Retina (tissue), 1 donor: Measurements from ENCODE around the gene PDE3B.
"Not testable (repeated sequence)": the region's sequence is repeated elsewhere in the genome, so short reads cannot be mapped to it uniquely, and the experiment has no call there.

Experiments
- DNase-seq: peaks from one replicate; pipeline ENCODE4 v3.0.0-alpha.2; 2016

PDE3B gene

DNA sequence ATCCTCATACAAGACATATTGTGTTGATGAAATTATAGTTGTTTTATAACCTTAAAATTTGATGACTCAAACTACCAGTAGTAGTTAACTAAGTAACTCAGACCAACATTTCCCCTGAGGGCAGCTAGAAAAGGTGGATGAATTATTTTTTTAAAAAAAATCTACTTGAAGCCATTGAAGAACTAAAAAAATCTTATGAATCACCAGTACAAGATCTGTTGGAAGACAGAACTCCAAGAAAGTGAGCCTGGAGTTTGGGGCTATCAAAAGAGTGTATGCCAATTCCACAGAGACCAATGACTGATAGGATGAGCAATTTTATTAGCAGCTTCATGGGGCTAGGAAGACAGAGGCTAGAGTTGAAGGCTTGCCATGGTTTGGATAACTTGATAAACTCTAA lies 176.0 kb downstream of the PDE3B start:
- no peak for DNase-seq

DNA sequence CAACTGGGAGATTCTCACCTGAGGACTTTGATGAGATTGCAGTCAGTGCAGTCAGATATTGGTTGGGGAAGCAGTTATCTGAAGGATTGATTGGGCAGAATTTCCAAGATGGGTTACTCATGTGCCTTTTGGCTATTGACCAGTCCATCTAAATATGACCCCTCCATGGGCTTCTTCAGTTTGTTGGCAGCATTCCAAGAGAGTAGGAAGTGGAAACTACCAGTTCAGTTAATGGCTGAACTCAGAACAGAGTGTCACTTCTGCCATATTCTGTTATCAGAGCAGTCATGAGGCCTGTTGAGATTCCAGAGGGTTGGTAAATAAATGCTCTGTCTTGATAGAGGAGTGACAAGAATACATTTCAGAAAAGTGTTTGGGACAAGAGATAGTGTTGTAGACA lies 177.4 kb downstream of the PDE3B start:
- DNase-seq: no peak

DNA sequence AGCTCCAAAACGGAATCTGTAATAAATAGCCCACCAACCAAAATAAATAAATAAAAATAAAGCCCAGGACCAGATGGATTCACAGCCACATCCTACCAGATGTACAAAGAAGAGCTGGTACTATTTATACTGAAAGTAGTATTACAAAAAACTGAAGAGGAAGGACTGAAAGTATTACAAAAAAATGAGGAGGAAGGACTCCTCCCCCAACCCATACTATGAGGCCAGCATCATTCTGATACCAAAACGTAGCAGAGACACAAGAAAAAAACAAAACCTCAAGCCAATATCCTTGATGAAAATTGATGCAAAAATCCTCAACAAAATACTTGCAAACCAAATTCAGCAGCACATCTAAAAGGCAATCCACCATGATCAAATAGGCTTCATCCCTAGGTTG lies 183.0 kb downstream of the PDE3B start:
- DNase-seq: no peak

DNA sequence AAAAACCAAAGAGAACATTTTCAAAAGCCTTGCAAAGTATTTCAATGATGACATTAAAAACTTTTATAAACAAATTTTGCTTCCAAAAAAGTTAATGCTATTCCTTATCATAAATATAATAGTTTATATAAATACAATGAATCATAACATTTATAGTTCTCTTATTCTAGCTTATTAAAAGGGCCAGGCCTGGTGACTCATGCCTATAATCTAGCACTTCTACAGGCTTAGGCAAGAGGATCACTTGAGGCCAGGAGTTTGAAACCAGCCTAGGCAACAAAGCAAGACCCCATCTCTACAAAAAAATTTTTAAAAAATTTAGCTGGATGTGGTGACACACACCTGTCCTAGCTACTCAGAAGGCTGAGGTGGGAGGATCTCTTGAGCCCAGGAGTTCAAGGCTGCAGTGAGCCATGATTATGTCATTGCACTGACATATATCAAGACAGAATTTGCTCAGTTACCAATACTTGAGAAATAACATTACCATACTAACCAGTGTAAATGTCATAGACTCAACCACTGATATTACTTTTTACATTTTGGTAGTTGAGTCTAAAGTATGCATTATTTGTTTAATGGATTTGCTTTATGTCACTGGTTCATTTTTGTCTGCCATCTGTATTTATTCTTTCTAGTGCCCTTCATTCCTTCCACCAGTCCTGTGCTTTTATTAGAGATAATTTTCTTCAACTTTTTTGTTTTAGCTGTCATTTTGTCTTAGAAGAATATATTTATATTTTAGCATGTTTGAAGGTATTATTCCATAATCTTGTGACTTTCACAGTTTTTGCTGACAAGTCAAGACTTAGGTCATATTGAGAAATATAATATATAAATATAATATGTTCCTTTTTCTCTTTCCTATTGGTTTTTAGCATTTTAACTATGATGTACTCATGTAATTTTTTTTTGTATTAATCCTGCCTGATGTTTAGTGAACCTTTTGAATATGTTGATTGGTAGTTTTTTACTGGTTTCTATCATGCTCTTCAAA lies 192.2 kb downstream of the PDE3B start:
- DNase-seq: no peak

DNA sequence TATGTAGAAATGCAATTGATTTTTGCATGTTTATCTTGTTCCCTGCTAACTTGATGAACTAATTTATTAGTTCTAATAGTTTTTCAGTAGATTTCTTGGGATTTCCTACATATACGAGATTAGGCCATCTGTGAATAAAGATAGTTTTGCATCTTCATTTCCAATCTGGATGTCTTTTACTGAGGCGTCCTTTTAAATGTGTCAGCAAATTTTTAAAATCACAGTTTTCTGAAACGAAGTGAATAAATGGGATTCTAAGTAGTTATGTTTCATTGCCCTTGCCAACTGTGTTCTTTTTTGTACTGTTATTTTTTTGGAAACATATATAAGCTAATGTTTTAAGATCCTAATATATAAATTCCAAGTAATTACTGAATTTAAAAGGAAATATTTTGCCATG lies 198.4 kb downstream of the PDE3B start:
- DNase-seq: no peak

DNA sequence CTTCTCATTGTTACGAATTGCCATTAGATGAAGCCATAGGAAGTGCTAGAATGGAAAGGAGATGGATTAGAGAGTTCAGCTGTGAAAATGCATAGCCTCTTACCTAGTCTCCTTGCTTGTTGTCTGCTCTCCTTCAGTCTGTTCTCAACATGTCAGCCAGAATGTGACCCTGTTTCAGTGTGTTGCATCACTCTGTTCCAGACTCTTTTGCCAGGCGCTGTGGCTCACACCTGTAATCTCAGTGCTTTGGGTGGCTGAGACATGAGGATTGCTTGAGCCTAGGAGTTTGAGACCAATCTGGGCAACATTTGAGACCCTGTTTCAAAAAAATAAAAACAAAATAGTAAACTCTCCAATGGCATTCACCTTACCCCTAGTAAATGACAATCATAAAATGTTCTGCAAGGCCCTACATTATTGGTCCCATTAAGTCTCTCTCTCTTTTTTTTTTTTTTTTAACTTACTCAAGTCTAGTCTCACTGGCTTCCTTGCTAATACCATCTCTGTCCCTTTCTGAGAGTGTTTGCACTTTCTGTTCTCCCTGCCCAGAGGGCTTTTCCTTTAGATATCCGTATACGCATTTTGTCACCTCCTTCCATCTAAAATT lies 209.1 kb downstream of the PDE3B start:
- no peak for DNase-seq

DNA sequence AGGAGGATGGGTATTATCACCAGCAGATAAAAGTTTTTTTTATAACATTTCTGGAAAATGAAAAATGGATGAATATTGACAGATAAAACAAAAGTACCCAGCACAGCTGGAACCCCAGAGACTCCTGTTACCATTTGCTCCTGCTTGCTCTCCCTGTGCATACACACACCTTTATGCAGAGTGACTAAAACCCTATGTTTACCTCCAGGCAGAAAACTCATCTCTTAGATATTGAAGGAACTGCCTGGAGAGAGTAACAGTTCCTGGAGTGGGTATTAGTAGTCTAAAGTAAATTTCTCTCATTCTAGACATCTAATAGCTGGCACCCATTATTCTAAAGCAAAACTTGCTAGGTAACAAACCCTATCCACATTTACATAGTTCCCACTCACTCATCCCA lies 210.5 kb downstream of the PDE3B start:
- DNase-seq: no peak

DNA sequence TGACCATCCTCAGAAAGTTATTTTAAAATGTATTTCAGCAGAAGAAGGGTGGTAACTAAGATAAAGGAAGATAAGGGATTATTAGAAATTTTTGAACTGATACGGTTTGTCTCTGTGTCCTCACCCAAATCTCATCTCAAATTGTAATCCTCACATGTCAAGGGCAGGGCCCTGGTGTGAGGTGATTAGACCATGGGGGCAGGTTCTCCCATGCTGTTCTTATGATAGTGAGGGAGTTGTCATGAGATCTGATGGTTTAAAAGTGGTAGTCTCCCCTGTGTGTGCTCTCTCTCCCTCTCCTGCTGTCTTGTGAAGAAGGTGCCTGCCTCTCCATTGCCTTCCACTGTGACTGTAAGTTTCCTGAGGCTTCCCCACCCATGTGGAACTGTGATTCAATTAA lies 212.3 kb downstream of the PDE3B start:
- DNase-seq: no peak

DNA sequence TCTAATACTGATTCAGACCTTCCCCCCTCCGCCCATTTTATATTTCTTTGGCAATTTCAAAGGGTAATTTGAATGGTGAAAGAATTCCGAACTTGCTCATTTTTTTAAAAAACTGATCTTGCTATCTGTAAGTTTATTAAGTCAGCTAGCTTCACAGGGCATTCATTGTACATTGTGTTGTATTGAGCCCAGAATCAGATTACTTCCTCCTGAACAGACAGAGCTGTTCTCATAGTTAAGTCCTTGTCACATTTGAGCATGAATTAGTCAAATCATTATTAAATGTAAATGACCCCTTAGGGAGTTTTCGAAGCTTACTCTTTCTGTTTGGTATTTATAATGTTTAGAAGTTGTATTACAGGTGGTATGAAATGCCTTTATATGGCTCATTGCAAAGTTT lies 214.0 kb downstream of the PDE3B start:
- DNase-seq: peak; percentile 18

DNA sequence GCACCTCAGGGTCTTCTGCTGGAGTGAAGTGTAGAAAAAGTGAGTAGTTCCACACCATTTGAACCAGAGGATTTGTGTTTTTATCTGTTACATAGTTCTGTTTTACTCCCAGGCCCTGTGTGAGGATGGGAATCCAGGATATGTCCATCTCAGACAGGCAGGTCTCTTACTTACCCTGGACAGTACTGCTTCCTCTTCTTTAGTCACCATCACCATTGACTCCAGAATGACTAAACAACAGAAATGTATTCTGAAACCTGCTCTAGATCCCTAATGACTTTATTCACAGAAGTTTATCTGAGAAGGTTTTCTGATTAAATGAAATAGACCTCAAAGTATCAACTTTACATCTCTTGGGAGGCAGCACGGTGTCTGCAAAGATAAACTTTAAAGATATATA lies 214.8 kb downstream of the PDE3B start:
- no peak for DNase-seq

DNA sequence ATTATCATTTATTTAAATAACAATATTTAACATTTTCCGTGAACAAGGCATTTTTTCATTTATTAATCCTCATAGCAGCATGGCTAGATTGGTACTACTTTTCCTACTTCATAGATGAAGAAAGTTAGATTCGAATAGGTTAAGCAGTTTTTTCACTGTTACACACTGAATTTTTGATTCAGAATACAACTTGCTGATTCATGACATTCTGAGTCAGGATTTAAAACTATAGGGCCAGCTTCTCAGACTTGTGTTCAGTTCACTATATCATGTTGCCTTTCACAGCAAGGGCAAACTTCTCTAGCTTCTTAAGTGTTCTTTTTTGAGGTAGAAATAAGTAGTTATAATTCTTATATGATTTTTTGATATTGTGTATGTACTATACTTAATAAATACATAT lies 216.9 kb downstream of the PDE3B start:
- no peak for DNase-seq

DNA sequence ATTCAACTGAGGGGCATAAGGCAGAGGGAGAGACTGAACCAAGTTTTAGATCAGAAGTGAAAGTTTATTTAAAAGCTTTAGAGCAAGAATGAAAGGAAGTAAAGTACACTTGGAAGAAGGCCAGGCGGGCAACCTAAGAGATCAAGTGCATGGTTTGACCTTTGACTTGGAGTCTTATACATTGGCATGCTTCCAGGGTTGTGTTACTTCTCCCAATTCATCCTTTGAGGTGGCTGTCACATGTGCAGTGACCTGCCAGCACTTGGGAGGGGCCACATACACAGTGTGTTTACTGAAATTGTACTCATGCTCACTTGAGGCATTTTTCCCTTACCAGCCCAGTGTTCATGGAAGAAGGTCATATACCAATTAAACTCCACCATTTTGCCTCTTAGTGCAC lies 218.1 kb downstream of the PDE3B start:
- no peak for DNase-seq

DNA sequence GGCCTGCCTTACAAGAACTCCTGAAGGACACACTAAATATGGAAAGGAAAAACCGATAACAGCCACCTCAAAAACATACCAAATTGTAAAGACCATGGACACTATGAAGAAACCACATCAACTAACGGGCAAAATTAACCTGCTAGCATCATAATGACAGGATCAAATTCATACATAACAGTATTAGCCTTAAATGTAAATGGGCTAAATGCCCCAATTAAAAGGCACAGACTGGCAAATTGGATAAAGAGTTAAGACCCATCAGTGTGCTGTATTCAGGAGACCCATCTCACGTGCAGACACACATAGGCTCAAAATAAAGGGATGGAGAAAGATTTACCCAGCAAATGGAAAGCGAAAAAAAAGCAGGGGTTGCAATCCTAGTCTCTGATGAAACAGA lies 220.2 kb downstream of the PDE3B start:
- DNase-seq: not testable (repeated sequence)

DNA sequence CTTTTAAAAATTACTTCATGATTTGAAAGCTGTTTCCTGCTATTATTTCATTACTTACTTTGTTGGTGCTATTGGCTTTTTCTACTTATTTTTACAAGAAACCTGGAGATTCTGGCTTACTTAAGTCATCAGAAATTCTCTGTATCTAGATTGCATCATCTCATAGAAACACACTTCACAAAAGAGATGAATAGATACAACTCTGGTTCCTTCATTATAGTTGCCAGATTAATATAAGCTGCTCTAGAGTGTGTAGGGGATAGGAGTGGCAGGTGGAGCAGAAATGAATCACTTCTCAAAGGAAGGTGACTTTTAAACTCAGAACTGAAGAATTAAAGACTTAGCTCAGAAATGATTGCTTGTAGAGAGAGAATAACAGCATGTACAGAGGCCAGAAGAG lies 228.4 kb downstream of the PDE3B start:
- DNase-seq: no peak

DNA sequence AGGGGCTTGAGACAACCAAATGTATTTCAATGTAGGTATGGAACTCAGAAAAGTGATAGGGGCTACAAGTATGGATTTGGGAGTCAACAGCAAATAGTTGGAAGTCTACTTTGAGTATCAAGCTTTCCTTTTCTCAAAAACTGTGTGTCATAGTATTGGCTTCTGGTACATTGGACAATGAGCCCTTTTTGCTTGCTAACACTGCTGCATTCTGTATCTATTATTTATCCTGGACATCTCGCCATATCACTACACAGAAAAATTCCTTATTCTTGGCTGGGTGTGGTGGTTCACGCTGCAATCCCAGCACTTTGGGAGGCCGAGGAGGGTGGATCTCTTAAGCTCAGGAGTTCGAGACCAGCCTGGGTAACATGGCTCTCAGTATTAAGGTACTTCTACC lies 230.0 kb downstream of the PDE3B start:
- no peak for DNase-seq

DNA sequence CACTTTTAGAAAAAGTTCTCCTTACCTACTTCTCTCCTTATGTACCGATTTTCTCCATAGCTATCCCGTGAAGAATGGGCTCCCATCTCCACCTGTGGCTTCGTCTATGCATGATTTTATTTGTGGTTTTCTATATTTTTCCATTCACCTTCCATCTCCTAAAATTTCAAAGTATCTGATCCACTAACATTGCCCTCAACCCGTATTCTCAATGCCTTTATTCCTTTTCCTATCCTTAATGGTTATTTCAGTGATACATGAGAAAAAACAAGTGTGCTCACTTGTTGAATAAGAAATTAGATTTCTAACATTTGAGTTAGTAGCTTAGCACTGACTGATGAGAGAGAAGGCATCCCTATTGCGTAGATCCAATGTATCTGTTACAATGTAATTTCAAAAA lies 231.6 kb downstream of the PDE3B start:
- DNase-seq: no peak

DNA sequence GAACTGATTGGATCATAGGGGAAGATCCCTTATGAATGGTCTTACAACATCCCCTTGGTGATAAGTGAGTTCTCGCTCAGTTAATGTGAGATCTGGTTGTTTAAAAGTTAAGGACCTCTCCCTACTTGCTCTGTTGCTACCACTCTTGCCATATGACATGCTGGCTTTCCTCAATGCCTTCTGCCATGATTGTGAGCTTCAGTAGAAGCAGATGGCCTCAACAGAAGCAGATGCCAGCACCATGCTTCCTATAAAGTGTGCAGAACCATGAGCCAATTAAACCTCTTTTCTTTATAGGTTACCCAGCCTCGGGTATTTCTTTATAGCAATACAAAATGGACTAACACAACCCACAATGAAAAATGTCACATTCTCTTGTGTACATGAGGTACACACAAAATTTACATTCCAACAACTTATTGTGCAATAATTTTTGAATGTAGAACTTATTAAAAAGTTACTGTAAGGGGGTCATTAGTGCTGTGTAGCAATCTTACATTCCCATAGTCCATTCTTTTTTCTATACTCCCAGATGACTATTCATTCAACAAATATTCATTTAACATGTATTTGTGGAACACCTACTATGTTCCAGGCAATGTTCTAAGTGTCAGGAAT lies 238.1 kb downstream of the PDE3B start:
- DNase-seq: no peak

DNA sequence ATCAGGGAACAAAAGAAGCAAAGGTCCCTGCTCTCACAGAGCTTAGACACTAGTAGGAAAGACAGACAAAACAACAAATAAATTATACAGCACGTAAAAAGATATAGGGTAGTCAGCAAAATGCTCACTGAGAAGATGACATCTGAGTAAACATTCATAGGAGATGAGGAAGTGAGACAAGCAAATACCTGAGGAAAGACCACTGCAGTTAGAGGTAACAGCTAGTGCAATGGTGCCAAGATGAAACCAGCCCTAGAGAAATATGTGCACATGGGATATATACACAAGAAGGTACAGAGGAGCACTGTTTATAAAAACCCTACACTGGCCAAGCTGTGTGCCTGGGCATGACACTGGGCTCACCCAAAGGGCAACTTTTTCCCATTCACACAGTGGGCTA lies 238.6 kb downstream of the PDE3B start:
- DNase-seq: no peak

DNA sequence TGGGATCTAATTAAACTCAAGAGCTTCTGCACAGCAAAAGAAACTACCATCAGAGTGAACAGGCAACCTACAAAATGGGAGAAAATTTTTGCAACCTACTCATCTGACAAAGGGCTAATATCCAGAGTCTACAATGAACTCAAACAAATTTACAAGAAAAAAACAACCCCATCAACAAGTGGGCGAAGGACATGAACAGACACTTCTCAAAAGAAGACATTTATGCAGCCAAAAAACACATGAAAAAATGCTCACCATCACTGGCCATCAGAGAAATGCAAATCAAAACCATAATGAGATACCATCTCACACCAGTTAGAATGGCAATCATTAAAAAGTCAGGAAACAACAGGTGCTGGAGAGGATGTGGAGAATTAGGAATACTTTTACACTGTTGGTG lies 240.1 kb downstream of the PDE3B start:
- not testable (repeated sequence) for DNase-seq

DNA sequence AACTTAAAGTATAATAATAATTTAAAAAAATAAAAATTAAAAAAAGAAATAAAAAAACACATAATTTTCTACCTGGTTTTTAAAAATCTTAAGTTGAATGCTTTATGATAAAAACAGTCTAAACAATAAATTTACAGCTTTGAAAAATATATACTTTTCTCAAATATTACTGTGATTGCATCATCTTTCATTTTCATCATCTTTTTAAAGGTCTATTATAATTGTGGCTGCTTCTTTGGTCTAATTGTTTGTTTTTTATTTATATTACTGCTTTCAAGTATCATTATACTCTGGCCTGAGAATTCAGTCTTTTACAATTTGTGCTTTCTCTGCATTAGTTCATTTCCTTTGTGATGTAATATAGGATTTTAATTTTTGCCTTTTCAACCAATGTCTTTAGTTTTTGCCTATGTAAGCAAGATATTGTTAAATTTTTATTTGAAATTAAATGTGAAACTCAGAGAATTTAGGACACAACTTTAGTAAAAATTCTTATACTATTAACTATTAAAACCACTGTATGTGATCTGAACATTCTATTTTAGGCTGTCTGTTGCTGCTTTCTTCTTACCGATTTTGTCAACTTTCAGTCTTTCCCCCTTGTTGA lies 241.2 kb downstream of the PDE3B start:
- DNase-seq: no peak

DNA sequence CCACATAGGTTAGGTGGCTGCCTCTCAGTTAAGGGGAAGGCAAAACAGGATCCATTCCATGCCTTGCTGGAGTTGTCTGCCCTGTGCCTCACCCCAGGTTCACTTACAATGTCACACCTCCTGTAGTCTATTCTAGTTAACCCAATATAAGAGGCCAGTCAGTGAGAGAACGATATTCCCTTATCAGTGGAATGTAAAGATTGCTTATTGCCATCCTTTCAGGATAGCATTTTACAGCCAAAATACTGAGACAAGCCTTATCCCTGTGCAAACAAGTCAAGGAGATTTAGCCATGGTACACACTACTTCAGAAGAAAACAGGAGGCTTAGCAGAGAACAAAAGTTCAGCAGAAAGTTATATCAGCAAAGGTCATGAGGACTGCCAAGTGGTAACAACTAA lies 242.9 kb downstream of the PDE3B start:
- DNase-seq: no peak

DNA sequence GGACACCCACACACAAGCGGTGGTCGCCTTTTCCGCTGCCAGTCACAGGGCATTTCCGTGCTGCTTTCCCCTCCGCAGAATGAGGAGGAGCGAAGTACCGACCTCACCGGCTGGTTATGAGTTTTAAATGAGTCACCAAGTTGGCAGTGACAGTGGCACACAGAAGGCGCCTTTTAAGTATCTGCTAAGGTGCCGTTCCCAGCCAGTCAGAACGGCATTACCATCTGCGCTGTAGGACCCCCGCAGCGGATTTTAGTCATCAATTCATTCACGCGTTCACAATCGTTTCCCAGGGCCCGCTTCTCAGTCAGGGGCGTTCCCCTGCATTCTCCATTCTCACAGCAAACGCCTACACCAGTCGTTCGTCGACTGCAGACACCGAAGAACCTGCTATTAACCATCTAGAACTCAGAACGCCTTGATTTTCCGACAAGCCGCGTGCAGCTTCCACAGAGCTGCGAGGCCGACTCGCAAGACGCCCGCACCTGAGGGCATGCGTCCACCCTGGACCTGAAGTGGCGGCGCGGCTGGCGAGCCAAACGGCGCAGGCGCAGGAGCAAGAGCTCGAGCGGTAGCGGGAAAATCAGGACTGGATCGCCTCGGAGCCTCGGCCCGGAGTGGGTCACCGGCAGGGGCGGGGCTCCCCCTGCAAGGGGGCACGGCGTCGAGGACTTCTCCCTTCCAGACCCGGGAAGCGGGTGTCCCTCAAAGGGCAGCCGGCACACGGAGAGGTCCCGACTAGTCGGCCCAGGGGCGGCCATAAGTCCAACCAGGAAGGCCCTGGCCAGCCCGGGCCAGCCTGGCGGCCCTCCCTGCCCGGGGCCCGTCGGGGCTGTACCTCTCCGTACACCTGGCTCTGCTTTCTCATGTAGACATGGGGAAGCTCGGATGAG lies 247.8 kb downstream of the PDE3B start:
- peak; percentile 99 for DNase-seq
